Measurements from ENCODE around the gene NDFIP1.

NDFIP1 gene

DNA sequence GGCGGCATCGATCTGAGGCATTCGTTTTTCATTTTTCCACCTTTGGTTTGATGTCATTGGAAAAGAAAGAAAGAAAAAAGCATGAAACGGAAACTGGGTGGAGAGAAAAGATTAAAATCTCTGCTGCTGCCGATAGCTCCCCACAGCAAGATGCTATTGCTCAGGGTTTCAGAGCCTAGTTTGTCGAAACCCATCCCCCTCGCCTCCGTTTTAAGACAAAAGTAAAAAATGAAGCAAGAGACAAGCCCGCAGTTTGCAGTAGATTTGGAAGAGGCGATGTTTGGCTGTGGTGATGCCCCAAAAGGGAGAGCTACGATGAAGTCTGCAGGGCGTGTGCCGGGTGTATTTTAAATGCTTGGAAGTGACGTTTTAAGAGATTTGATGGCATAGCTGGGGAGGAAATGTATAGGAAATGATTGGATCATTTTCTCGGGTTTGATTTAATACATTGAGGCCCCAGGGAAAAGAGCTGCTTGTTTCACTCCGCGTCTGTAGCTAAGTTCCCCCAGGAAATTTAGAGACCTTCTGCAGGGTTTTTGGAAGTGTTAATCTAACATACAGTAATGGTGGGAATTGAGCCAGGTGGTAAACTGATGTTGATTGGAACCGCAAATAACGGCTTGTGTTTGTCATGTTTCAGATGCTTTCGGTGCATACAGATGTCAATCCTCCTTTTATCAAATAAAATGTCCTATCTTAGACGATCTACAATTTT, 909 bp downstream of the NDFIP1 start:
- Histone ChIP-seq H3K4me3 (ENCODE audit: control insufficient read depth in 1 of 7, extremely low read depth in 1 of 7, insufficient read depth in 4 of 7, low read depth in 2 of 7, low read length in 6 of 7) (peak overlapping the region; percentile 75 to 96 (median 91)), H3K27me3 (replicated peaks in 2 of 5; ENCODE audit: control insufficient read depth in 4 of 5, insufficient read depth in 5 of 5, low read length in 4 of 5) (no peaks in the 10 kb centered on the region), H3K9me3 (ENCODE audit: control extremely low read depth in 1 of 5, control insufficient read depth in 4 of 5, insufficient read depth in 2 of 5, low read depth in 1 of 5, low read length in 4 of 5) (no peaks in the 10 kb centered on the region), H3K27ac (ENCODE audit: insufficient read depth in 1 of 2, low read depth in 1 of 2, low read length in 2 of 2, poor library complexity in 1 of 2, severe bottlenecking in 2 of 2) (peak overlapping the region; percentile 67 to 88), H3K36me3 (ENCODE audit: control insufficient read depth in 4 of 4, insufficient read depth in 4 of 4, low read length in 3 of 4) (peaks cover 0 to 2% (median under 1%) of the 10 kb centered on the region in 4 experiments), H3K4me1 (ENCODE audit: control extremely low read depth in 1 of 4, control insufficient read depth in 4 of 4, insufficient read depth in 4 of 4, low read length in 3 of 4) (peaks cover 4 to 34% (median 22%) of the 10 kb centered on the region in 4 experiments)
- 0% methylated on average over 11 of the region's 21 CpGs for WGBS (ENCODE audit: insufficient coverage)
- peak in 2 of 3 donors; percentile 55 to 69 for DNase-seq
- ChIA-PET CTCF (interaction anchor here (0.8 to 3.4 kb wide), 11 partner anchors 10 to 140 kb away, joined by 3 to 17 read pairs (median 4); partner anchors contain the start of genes GNPDA1 and RNF14), POLR2A (interaction anchor here (0.8 kb wide), 1 partner anchor 11 kb away, joined by 3 read pairs; no protein-coding TSS in a partner anchor)

DNA sequence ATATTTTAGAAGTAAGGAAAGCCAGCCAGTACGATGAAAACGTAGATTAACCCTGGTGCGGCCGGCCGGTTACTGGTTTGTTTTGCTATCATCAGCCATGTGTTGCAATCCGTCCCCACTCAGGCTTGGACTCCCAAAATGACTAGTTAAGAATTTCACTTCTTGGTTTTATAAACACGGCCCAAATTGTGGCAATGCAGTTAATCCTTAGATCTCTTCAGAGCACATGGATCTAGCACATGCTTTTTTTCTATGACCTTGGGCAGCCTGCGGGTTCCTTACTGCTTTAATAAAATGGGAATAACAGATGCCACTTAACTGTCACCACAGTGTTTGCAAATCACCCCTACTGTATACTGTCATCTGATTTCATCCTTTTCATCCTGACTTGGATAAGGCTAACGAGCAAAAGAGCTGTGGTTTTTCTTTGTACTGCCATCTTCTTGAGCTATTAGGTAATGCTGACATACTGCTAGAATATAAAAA, 1.5 kb downstream of the NDFIP1 start:
- ChIA-PET POLR2A (interaction anchor here (0.6 kb wide), 1 partner anchor 487 kb away, joined by 4 read pairs; no protein-coding TSS in a partner anchor), CTCF (interaction anchor here (0.5 to 3.4 kb wide), 13 partner anchors 10 to 445 kb away, joined by 3 to 17 read pairs (median 4); partner anchors contain the start of genes GNPDA1 and RNF14)
- DNase-seq = peak in 2 of 3 donors; percentile 50 to 59
- H3K27me3 ChIP-seq (replicated peaks in 2 of 5; ENCODE audit: control insufficient read depth in 4 of 5, insufficient read depth in 5 of 5, low read length in 4 of 5) = no peaks in the 10 kb centered on the region
- peak overlapping the region in 6 of 7 experiments; percentile 76 to 96 (median 92) for H3K4me3 ChIP-seq (ENCODE audit: control insufficient read depth in 1 of 7, extremely low read depth in 1 of 7, insufficient read depth in 4 of 7, low read depth in 2 of 7, low read length in 6 of 7)
- H3K27ac ChIP-seq (ENCODE audit: insufficient read depth in 1 of 2, low read depth in 1 of 2, low read length in 2 of 2, poor library complexity in 1 of 2, severe bottlenecking in 2 of 2) = peak overlapping the region; percentile 67 to 88
- no peaks in the 10 kb centered on the region for H3K9me3 ChIP-seq (ENCODE audit: control extremely low read depth in 1 of 5, control insufficient read depth in 4 of 5, insufficient read depth in 2 of 5, low read depth in 1 of 5, low read length in 4 of 5)
- 8% methylated on average over 9 of the region's 9 CpGs for WGBS (ENCODE audit: insufficient coverage)
- peaks cover 4 to 32% (median 22%) of the 10 kb centered on the region in 4 experiments for H3K4me1 ChIP-seq (ENCODE audit: control extremely low read depth in 1 of 4, control insufficient read depth in 4 of 4, insufficient read depth in 4 of 4, low read length in 3 of 4)
- peaks cover 0 to 2% (median under 1%) of the 10 kb centered on the region in 4 experiments for H3K36me3 ChIP-seq (ENCODE audit: control insufficient read depth in 4 of 4, insufficient read depth in 4 of 4, low read length in 3 of 4)

GRCh38 chr5:142110988-142111687, 2.6 kb downstream of the NDFIP1 start:
- peaks cover 4 to 36% (median 24%) of the 10 kb centered on the region in 4 experiments for H3K4me1 ChIP-seq (ENCODE audit: control extremely low read depth in 1 of 4, control insufficient read depth in 4 of 4, insufficient read depth in 4 of 4, low read length in 3 of 4)
- ChIA-PET POLR2A (no interaction called here), CTCF (interaction anchor here (0.8 to 3.4 kb wide), 7 partner anchors 10 to 96 kb away, joined by 3 to 17 read pairs (median 4); partner anchors contain the start of gene GNPDA1)
- DNase-seq = no peak
- no peak overlapping the region for H3K27ac ChIP-seq (ENCODE audit: insufficient read depth in 1 of 2, low read depth in 1 of 2, low read length in 2 of 2, poor library complexity in 1 of 2, severe bottlenecking in 2 of 2)
- H3K27me3 ChIP-seq (replicated peaks in 2 of 5; ENCODE audit: control insufficient read depth in 4 of 5, insufficient read depth in 5 of 5, low read length in 4 of 5) = no peaks in the 10 kb centered on the region
- H3K9me3 ChIP-seq (ENCODE audit: control extremely low read depth in 1 of 5, control insufficient read depth in 4 of 5, insufficient read depth in 2 of 5, low read depth in 1 of 5, low read length in 4 of 5) = no peaks in the 10 kb centered on the region
- H3K4me3 ChIP-seq (ENCODE audit: control insufficient read depth in 1 of 7, extremely low read depth in 1 of 7, insufficient read depth in 4 of 7, low read depth in 2 of 7, low read length in 6 of 7) = no peak overlapping the region
- H3K36me3 ChIP-seq (ENCODE audit: control insufficient read depth in 4 of 4, insufficient read depth in 4 of 4, low read length in 3 of 4) = peaks cover 0 to 2% (median under 1%) of the 10 kb centered on the region in 4 experiments
- whole genome bisulfite sequencing (ENCODE audit: insufficient coverage) = 80% methylated on average over 2 of the region's 6 CpGs

DNA sequence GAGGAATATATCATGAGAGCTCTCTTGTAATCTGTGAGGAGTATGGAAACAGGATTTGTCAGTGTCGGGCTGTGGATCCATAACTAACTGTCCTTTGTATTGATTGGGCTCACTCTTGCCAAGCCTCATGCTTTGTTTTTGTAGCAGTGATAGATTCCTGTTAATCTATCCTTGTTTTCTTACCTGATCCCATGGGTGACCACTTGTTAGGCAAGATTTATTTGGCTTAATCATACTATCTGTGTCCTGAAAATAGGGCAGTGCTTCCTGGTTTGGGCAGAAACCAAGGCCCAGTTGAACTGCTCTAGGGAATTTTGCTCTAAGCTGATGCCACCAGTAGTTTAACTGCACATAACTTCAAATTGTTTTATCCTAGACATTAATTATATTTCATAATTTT, 6.1 kb downstream of the NDFIP1 start:
- CTCF ChIA-PET = interaction anchor here (0.9 to 1.7 kb wide), 3 partner anchors 10 to 100 kb away, joined by 3 to 4 read pairs (median 3); no protein-coding TSS in a partner anchor

GRCh38 chr5:142115937-142116614, 7.5 kb downstream of the NDFIP1 start:
- POLR2A ChIA-PET = no interaction called here
- Histone ChIP-seq H3K27ac (ENCODE audit: insufficient read depth in 1 of 2, low read depth in 1 of 2, low read length in 2 of 2, poor library complexity in 1 of 2, severe bottlenecking in 2 of 2) (no peak overlapping the region), H3K4me3 (ENCODE audit: control insufficient read depth in 1 of 7, extremely low read depth in 1 of 7, insufficient read depth in 4 of 7, low read depth in 2 of 7, low read length in 6 of 7) (no peak overlapping the region), H3K36me3 (ENCODE audit: control insufficient read depth in 4 of 4, insufficient read depth in 4 of 4, low read length in 3 of 4) (peaks cover 0 to 2% (median under 1%) of the 10 kb centered on the region in 4 experiments), H3K9me3 (ENCODE audit: control extremely low read depth in 1 of 5, control insufficient read depth in 4 of 5, insufficient read depth in 2 of 5, low read depth in 1 of 5, low read length in 4 of 5) (no peaks in the 10 kb centered on the region), H3K4me1 (ENCODE audit: control extremely low read depth in 1 of 4, control insufficient read depth in 4 of 4, insufficient read depth in 4 of 4, low read length in 3 of 4) (peaks cover 18 to 41% (median 30%) of the 10 kb centered on the region in 4 experiments), H3K27me3 (replicated peaks in 2 of 5; ENCODE audit: control insufficient read depth in 4 of 5, insufficient read depth in 5 of 5, low read length in 4 of 5) (no peaks in the 10 kb centered on the region)
- no peak for DNase-seq
- WGBS (ENCODE audit: insufficient coverage) = 88% methylated on average over 1 of the region's 4 CpGs
- CTCF ChIA-PET = interaction anchor here (0.6 to 1.7 kb wide), 4 partner anchors 9 to 591 kb away, joined by 3 to 4 read pairs (median 4); no protein-coding TSS in a partner anchor

More for the DNA sequence above, 6.1 kb downstream of the NDFIP1 start:
- peaks cover 0 to 2% (median under 1%) of the 10 kb centered on the region in 4 experiments for H3K36me3 ChIP-seq (ENCODE audit: control insufficient read depth in 4 of 4, insufficient read depth in 4 of 4, low read length in 3 of 4)
- no peak overlapping the region for H3K27ac ChIP-seq (ENCODE audit: insufficient read depth in 1 of 2, low read depth in 1 of 2, low read length in 2 of 2, poor library complexity in 1 of 2, severe bottlenecking in 2 of 2)
- no peaks in the 10 kb centered on the region for H3K27me3 ChIP-seq (replicated peaks in 2 of 5; ENCODE audit: control insufficient read depth in 4 of 5, insufficient read depth in 5 of 5, low read length in 4 of 5)
- H3K4me3 ChIP-seq (ENCODE audit: control insufficient read depth in 1 of 7, extremely low read depth in 1 of 7, insufficient read depth in 4 of 7, low read depth in 2 of 7, low read length in 6 of 7) = no peak overlapping the region
- DNase-seq = no peak
- H3K9me3 ChIP-seq (ENCODE audit: control extremely low read depth in 1 of 5, control insufficient read depth in 4 of 5, insufficient read depth in 2 of 5, low read depth in 1 of 5, low read length in 4 of 5) = no peaks in the 10 kb centered on the region
- POLR2A ChIA-PET = no interaction called here
- H3K4me1 ChIP-seq (ENCODE audit: control extremely low read depth in 1 of 4, control insufficient read depth in 4 of 4, insufficient read depth in 4 of 4, low read length in 3 of 4) = peaks cover 16 to 41% (median 26%) of the 10 kb centered on the region in 4 experiments
- WGBS (ENCODE audit: insufficient coverage) = 83% methylated on average over 1 of the region's 1 CpG

- Histone ChIP-seq H3K27me3 (replicated peaks in 2 of 5; ENCODE audit: control insufficient read depth in 4 of 5, insufficient read depth in 5 of 5, low read length in 4 of 5) (no peaks in the 10 kb centered on the region), H3K9me3 (ENCODE audit: control extremely low read depth in 1 of 5, control insufficient read depth in 4 of 5, insufficient read depth in 2 of 5, low read depth in 1 of 5, low read length in 4 of 5) (no peaks in the 10 kb centered on the region), H3K4me3 (ENCODE audit: control insufficient read depth in 1 of 7, extremely low read depth in 1 of 7, insufficient read depth in 4 of 7, low read depth in 2 of 7, low read length in 6 of 7) (no peak overlapping the region), H3K27ac (ENCODE audit: insufficient read depth in 1 of 2, low read depth in 1 of 2, low read length in 2 of 2, poor library complexity in 1 of 2, severe bottlenecking in 2 of 2) (no peak overlapping the region), H3K4me1 (ENCODE audit: control extremely low read depth in 1 of 4, control insufficient read depth in 4 of 4, insufficient read depth in 4 of 4, low read length in 3 of 4) (peaks cover 28 to 54% (median 41%) of the 10 kb centered on the region in 4 experiments), H3K36me3 (ENCODE audit: control insufficient read depth in 4 of 4, insufficient read depth in 4 of 4, low read length in 3 of 4) (peaks cover 0 to 3% (median 0%) of the 10 kb centered on the region in 4 experiments)
- 100% methylated on average over 2 of the region's 5 CpGs for WGBS (ENCODE audit: insufficient coverage)
- no peak for DNase-seq
- ChIA-PET POLR2A (interaction anchor here (0.8 kb wide), 1 partner anchor 475 kb away, joined by 3 read pairs; no protein-coding TSS in a partner anchor), CTCF (interaction anchor here (0.9 to 1.5 kb wide), 2 partner anchors 12 to 106 kb away, joined by 3 to 4 read pairs; no protein-coding TSS in a partner anchor)
These were observed 9.1 kb downstream of the NDFIP1 start for GRCh38 chr5:142117579-142118151.
